PC-3 (cell line): ENCODE results near the gene PTPRN2. TPM values are rescaled to one million over a fixed set of nuclear protein-coding genes. Genes with fewer than 3 reads are reported as not detected.

Experiments
- ATAC-seq: fragments of 200-7000 bp; cut with Tn5 transposase; 2 replicates; pipeline ENCODE4 v1.9.1; 2020; ENCODE audit warnings: mild to moderate bottlenecking, moderate library complexity
- BruUV-seq: library from RNA; stranded (reverse); fragments of 400-500 nt; replicated peaks from 2 replicates; lab custom pipeline; 2021; lab: Mats Ljungman, UMichigan
- CTCF ChIA-PET: fragments of 300-600 bp; sonication (Branson Sonifier 250); formaldehyde crosslinking; loops from one replicate; lab custom pipeline; 2022; ENCODE audit warnings: antibody characterized with exemption; lab: Charles Lee
- POLR2A ChIA-PET: fragments of 300-600 bp; sonication (Branson Sonifier 250); formaldehyde crosslinking; loops from one replicate; lab custom pipeline; 2022; ENCODE audit warnings: antibody characterized with exemption; ENCODE audit not compliant: unreplicated experiment; lab: Charles Lee
- DNase-seq: peaks from one replicate; pipeline ENCODE4 v3.0.0-alpha.2; 2015
- H2AFZ ChIP-seq: fragments of 300-600 bp; sonication (generic); 2 replicates; pipeline ENCODE4 v1.6.0; 2016; ENCODE audit warnings: antibody characterized with exemption, low read length
- H3F3A ChIP-seq: fragments of 300-600 bp; sonication (generic); one replicate; pipeline ENCODE4 v1.6.0; 2017; ENCODE audit warnings: antibody characterized with exemption, low read length, control low read depth, mild to moderate bottlenecking; ENCODE audit not compliant: unreplicated experiment
- H3K27ac ChIP-seq: fragments of 300-600 bp; sonication (generic); 2 replicates; pipeline ENCODE4 v1.5.1; 2016; ENCODE audit warnings: mild to moderate bottlenecking, low read length
- H3K27me3 ChIP-seq: fragments of 300-600 bp; sonication (generic); 2 replicates; pipeline ENCODE4 v1.6.1; 2016; ENCODE audit warnings: low read length, mixed read lengths
- H3K36me3 ChIP-seq: fragments of 300-600 bp; sonication (generic); 2 replicates; pipeline ENCODE4 v1.6.1; 2016; ENCODE audit warnings: low read depth, mixed run types, low read length, mixed read lengths
- H3K4me1 ChIP-seq: fragments of 300-600 bp; sonication (generic); 2 replicates; pipeline ENCODE4 v1.5.1; 2016; ENCODE audit warnings: low read length; ENCODE audit not compliant: insufficient read depth
- H3K4me2 ChIP-seq: fragments of 300-600 bp; sonication (generic); 2 replicates; pipeline ENCODE4 v1.6.0; 2016; ENCODE audit warnings: low read length
- H3K4me3 ChIP-seq: fragments of 300-600 bp; sonication (generic); 2 replicates; pipeline ENCODE4 v1.5.1; 2016; ENCODE audit warnings: mild to moderate bottlenecking, low read length, mixed read lengths
- H3K79me2 ChIP-seq: fragments of 300-600 bp; sonication (generic); 2 replicates; pipeline ENCODE4 v1.6.1; 2017; ENCODE audit warnings: low read length, mixed read lengths
- H3K9ac ChIP-seq: fragments of 300-600 bp; sonication (generic); 2 replicates; pipeline ENCODE4 v1.6.0; 2016; ENCODE audit warnings: mild to moderate bottlenecking, low read length
- H3K9me2 ChIP-seq: fragments of 300-600 bp; sonication (generic); replicated peaks from 2 replicates; pipeline ENCODE4 v1.6.1; 2016; ENCODE audit warnings: mixed run types, low read length, mixed read lengths
- H3K9me3 ChIP-seq: fragments of 300-600 bp; sonication (generic); 2 replicates; pipeline ENCODE4 v1.6.1; 2016; ENCODE audit warnings: low read length, mixed read lengths
- H4K20me1 ChIP-seq: fragments of 300-600 bp; sonication (generic); 2 replicates; pipeline ENCODE4 v1.6.1; 2016; ENCODE audit warnings: low read length, mixed read lengths
- CTCF ChIP-seq: fragments of 300-600 bp; sonication (generic); conservative IDR thresholded peaks from 2 replicates; pipeline ENCODE4 v1.5.1; 2017; ENCODE audit warnings: antibody characterized with exemption, low read depth, mild to moderate bottlenecking, low read length
- EZH2 ChIP-seq: fragments of 300-600 bp; sonication (generic); IDR thresholded peaks from one replicate; pipeline ENCODE4 v1.6.1; 2017; ENCODE audit warnings: antibody characterized with exemption, mild to moderate bottlenecking, low read length; ENCODE audit not compliant: unreplicated experiment
- EZH2phosphoT487 ChIP-seq: fragments of 300-600 bp; sonication (generic); IDR thresholded peaks from 2 replicates; pipeline ENCODE4 v1.6.1; 2018; ENCODE audit warnings: mild to moderate bottlenecking, antibody characterized with exemption, low read length, borderline replicate concordance
- intact Hi-C: fragments of 100-400 bp; cut with micrococcal nuclease; formaldehyde crosslinking; loops from 2 replicates; pipeline ENCODE4 v1.9.0; 2023
- total RNA-seq: library from RNA; depleted of rRNA; stranded (reverse); fragments of >200 nt; gene quantifications from 2 replicates; pipeline ENCODE4 v1.2.3, GENCODE V29; 2014

Gene PTPRN2
- total RNA-seq, 1 experiment from 2014 or later = 3.2 TPM

- peak; percentile 52 for DNase-seq
These were observed 308.8 kb downstream of the PTPRN2 start for GRCh38 chr7:158278745-158279320.

DNA sequence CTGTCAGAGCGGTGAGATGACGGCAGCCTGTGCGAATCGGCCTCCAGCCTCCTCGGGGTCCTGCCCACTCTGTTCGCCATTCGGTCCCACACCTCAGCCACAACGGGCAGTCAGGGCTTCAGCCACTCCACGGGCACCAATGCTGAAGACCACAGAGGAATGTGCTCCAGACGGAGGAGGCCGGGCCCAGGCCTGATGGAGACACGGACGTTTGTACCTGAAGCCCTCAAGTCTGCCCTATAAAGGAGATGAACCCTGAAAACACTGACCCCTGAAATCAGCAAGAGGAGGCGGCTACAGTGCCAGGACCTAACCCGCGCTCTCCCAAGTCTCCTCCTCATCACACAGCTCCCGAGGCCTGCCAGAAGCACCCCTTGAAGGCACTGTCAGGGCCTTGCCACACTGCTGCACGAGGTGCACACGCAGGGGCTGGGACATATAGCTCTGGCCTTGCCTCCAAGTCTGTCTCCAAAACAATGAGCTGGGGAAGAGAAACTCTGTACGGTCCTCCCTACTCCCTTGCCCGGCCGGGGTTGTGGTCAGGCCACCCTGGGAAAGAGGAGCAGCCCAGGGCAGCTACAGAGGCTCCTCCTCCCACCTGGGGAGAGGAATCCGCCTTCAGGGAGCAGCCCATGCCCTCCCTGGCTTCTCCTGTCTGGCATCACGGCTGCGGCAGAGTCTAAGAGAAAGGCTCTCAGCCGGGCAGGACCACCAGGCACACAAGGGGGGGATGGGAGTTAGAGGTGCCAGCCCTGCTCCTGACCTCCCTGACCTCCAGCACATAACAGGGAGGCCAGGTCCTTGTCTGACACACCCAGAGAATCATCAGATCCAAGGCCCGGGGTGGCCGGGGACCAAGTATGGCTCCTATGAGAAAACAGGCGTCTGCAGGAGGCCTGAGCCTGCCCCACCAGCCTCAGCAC, 310.1 kb downstream of the PTPRN2 start:
- Histone ChIP-seq H3K9me2 (no peaks in the 10 kb centered on the region), H3K4me2 (no peak overlapping the region), H3K79me2 (no peaks in the 10 kb centered on the region), H3K4me3 (no peak overlapping the region), H3K9me3 (no peaks in the 10 kb centered on the region), H3K36me3 (no peaks in the 10 kb centered on the region), H3K27me3 (no peaks in the 10 kb centered on the region), H3K4me1 (no peaks in the 10 kb centered on the region), H4K20me1 (no peaks in the 10 kb centered on the region), H3K27ac (no peak overlapping the region), H3F3A (no peaks in the 10 kb centered on the region), H3K9ac (no peak overlapping the region), H2AFZ (no peak overlapping the region)
- no TSS peak for BruUV-seq
- TF ChIP-seq EZH2phosphoT487 (no peak), CTCF (no peak), EZH2 (no peak)
- ChIA-PET POLR2A (no interaction called here), CTCF (no interaction called here)
- DNase-seq = no peak
- ATAC-seq = no peak
- intact Hi-C loops = no loop called here

More at GRCh38 chr7:158278745-158279320, 308.8 kb downstream of the PTPRN2 start:
- no peaks in the 10 kb centered on the region for H3K79me2 ChIP-seq
- no peaks in the 10 kb centered on the region for H3K4me1 ChIP-seq
- no peak overlapping the region for H3K4me3 ChIP-seq
- CTCF ChIA-PET = no interaction called here
- no peaks in the 10 kb centered on the region for H4K20me1 ChIP-seq
- no peak overlapping the region for H2AFZ ChIP-seq
- TF ChIP-seq EZH2 (no peak), EZH2phosphoT487 (no peak), CTCF (no peak)
- intact Hi-C loops = no loop called here
- ATAC-seq = no peak
- BruUV-seq = no TSS peak
- H3K9me3 ChIP-seq = no peaks in the 10 kb centered on the region
- H3K9me2 ChIP-seq = no peaks in the 10 kb centered on the region
- no peaks in the 10 kb centered on the region for H3K36me3 ChIP-seq
- no peaks in the 10 kb centered on the region for H3F3A ChIP-seq
- H3K27ac ChIP-seq = no peak overlapping the region
- POLR2A ChIA-PET = no interaction called here
- H3K27me3 ChIP-seq = no peaks in the 10 kb centered on the region
- no peak overlapping the region for H3K4me2 ChIP-seq
- no peak overlapping the region for H3K9ac ChIP-seq
